HepG2 (cell line): ENCODE results near the gene TUFM. TPM values are rescaled to one million over a fixed set of nuclear protein-coding genes. Genes with fewer than 3 reads are reported as not detected.

Source experiments
- ATAC-seq: fragments of 200-7000 bp; cut with Tn5 transposase; 3 replicates; pipeline ENCODE4 v1.9.1; 2020; ENCODE audit warnings: mild to moderate bottlenecking, moderate library complexity
- BruUV-seq: library from RNA; stranded (reverse); fragments of 400-500 nt; replicated peaks from 2 replicates; lab custom pipeline; 2021; lab: Mats Ljungman, UMichigan
- CTCF ChIA-PET: fragments of 300-600 bp; formaldehyde crosslinking; extraction: SDS; loops from one replicate; lab custom pipeline; 2021; ENCODE audit warnings: low total read pairs, inconsistent platforms, low intra/inter-chr PET ratio; lab: Yijun Ruan, JAX
- POLR2A ChIA-PET: fragments of 350-600 bp; sonication (Branson Sonifier 250); formaldehyde crosslinking; loops from one replicate; lab custom pipeline; 2020; ENCODE audit warnings: antibody characterized with exemption, inconsistent platforms; lab: Yijun Ruan, JAX
- DNase-seq: peaks from one replicate; pipeline ENCODE4 v3.0.0-alpha.2; 2015; ENCODE audit warnings: low spot score
- FAIRE-seq: peaks from 3 replicates; lab custom pipeline; 2011; peaks lifted over from hg19 to GRCh38; lab: Jason Lieb, UNC
- H2AFZ ChIP-seq: one replicate; pipeline ENCODE4 v1.6.1; 2011; ENCODE audit warnings: low read length, inconsistent platforms
- H3K27ac ChIP-seq: fragments of 300-600 bp; 3 replicates; pipeline ENCODE4 v1.8.0; 2011; ENCODE audit warnings: mixed run types, mild to moderate bottlenecking, mixed read lengths, low read length, inconsistent platforms; ENCODE audit not compliant: insufficient read depth; ENCODE audit errors: extremely low read length
- H3K27me3 ChIP-seq, 2 experiments: fragments of 200-600 bp in 1 of 2; 2 replicates in 1 of 2; 3 replicates in 1 of 2; pipeline versions ENCODE4 v1.6.0 to v1.8.0; 2011; ENCODE audit warnings: low read length in 2 of 2, mild to moderate bottlenecking in 2 of 2, moderate library complexity in 2 of 2, inconsistent platforms in 1 of 2; ENCODE audit not compliant: insufficient read depth in 2 of 2, control insufficient read depth in 1 of 2
- H3K36me3 ChIP-seq, 2 experiments: fragments of 200-600 bp in 1 of 2; replicated peaks in 1 of 2; 2 replicates in 1 of 2; 3 replicates in 1 of 2; pipeline versions ENCODE4 v1.5.1 to v1.8.0; 2011; ENCODE audit warnings: low read length in 2 of 2, inconsistent platforms in 1 of 2; ENCODE audit not compliant: insufficient read depth in 2 of 2, control insufficient read depth in 1 of 2
- H3K4me1 ChIP-seq: 2 replicates; pipeline ENCODE4 v1.5.1; 2012; ENCODE audit warnings: low read length, inconsistent platforms; ENCODE audit not compliant: insufficient read depth
- H3K4me2 ChIP-seq: 2 replicates; pipeline ENCODE4 v1.6.0; 2011; ENCODE audit warnings: low read depth, low read length, inconsistent platforms
- H3K4me3 ChIP-seq, 3 experiments: fragments of 200-600 bp in 1 of 3; sonication (generic), shearing (Covaris generic) in 1 of 3; replicated peaks in 1 of 3; 2 replicates each; pipeline ENCODE4 v1.5.1; 2011 to 2016; ENCODE audit warnings: low read length in 3 of 3, inconsistent platforms in 2 of 3, low read depth in 2 of 3, mild to moderate bottlenecking in 2 of 3, control low read depth in 1 of 3, mixed read lengths in 1 of 3; ENCODE audit not compliant: insufficient read depth in 1 of 3
- H3K79me2 ChIP-seq: one replicate; pipeline ENCODE4 v1.6.1; 2011; ENCODE audit warnings: low read length, inconsistent platforms; ENCODE audit not compliant: insufficient read depth
- H3K9ac ChIP-seq: 2 replicates; pipeline ENCODE4 v1.6.0; 2011; ENCODE audit warnings: mild to moderate bottlenecking, low read depth, low read length, inconsistent platforms; ENCODE audit not compliant: insufficient read depth
- H3K9me3 ChIP-seq: 2 replicates; pipeline ENCODE4 v1.5.1; 2012; ENCODE audit warnings: mild to moderate bottlenecking, low read length
- H4K20me1 ChIP-seq: 2 replicates; pipeline ENCODE4 v1.6.0; 2011; ENCODE audit warnings: inconsistent platforms, mild to moderate bottlenecking, low read length, moderate library complexity; ENCODE audit not compliant: insufficient read depth
- AKAP8 ChIP-seq: sonication (generic); formaldehyde crosslinking; IDR thresholded peaks from 2 replicates; pipeline ENCODE4 v1.5.1; 2020; ENCODE audit warnings: mild to moderate bottlenecking, missing genetic modification reagents
- CENPBD1 ChIP-seq: sonication (generic); formaldehyde crosslinking; IDR thresholded peaks from 2 replicates; pipeline ENCODE4 v1.8.0; 2022; ENCODE audit warnings: missing genetic modification reagents, low read depth, mild to moderate bottlenecking, borderline replicate concordance
- DNMT1 ChIP-seq: sonication (generic); formaldehyde crosslinking; IDR thresholded peaks from 2 replicates; pipeline ENCODE4 v1.5.1; 2020; ENCODE audit warnings: mild to moderate bottlenecking, missing genetic modification reagents
- GTF3A ChIP-seq: sonication (generic); formaldehyde crosslinking; conservative IDR thresholded peaks from 2 replicates; pipeline ENCODE4 v1.4.0; 2020; ENCODE audit warnings: mild to moderate bottlenecking, missing genetic modification reagents
- KLF12 ChIP-seq: sonication (generic); formaldehyde crosslinking; IDR thresholded peaks from 2 replicates; pipeline ENCODE4 v1.4.0; 2020; ENCODE audit warnings: missing genetic modification reagents, borderline replicate concordance
- MEF2D ChIP-seq: sonication (generic); formaldehyde crosslinking; IDR thresholded peaks from 2 replicates; pipeline ENCODE4 v1.5.1; 2020; ENCODE audit warnings: mild to moderate bottlenecking, missing genetic modification reagents
- NR1H2 ChIP-seq: sonication (generic); formaldehyde crosslinking; IDR thresholded peaks from 2 replicates; pipeline ENCODE4 v1.8.1; 2022; ENCODE audit warnings: low read depth, missing genetic modification reagents, borderline replicate concordance
- PCBP1 ChIP-seq: fragments of 200-400 bp; formaldehyde crosslinking; IDR thresholded peaks from 2 replicates; pipeline ENCODE4 v1.6.1; 2017; ENCODE audit warnings: mild to moderate bottlenecking, low read depth, low read length, borderline replicate concordance
- POLR2G ChIP-seq: fragments of 200-400 bp; formaldehyde crosslinking; IDR thresholded peaks from 2 replicates; pipeline ENCODE4 v1.6.1; 2018; ENCODE audit warnings: mild to moderate bottlenecking, low read depth, low read length, moderate library complexity
- RARG ChIP-seq: sonication (generic); formaldehyde crosslinking; IDR thresholded peaks from 2 replicates; pipeline ENCODE4 v1.4.0; 2020; ENCODE audit warnings: low read depth, mild to moderate bottlenecking, missing genetic modification reagents
- RBM22 ChIP-seq: fragments of 200-400 bp; formaldehyde crosslinking; optimal IDR thresholded peaks from 2 replicates; pipeline ENCODE3; 2017; ENCODE audit warnings: mild to moderate bottlenecking, low read length, moderate library complexity
- SALL1 ChIP-seq: sonication (generic); formaldehyde crosslinking; IDR thresholded peaks from 2 replicates; pipeline ENCODE4 v1.8.0; 2022; ENCODE audit warnings: mild to moderate bottlenecking, missing genetic modification reagents
- SOX6 ChIP-seq, 2 experiments: fragments of 450-650 bp in 1 of 2; sonication (generic) in 1 of 2; formaldehyde crosslinking in 1 of 2; IDR thresholded peaks; 2 replicates each; pipeline versions ENCODE4 v1.4.0 to v1.6.1; 2017 to 2020; ENCODE audit warnings: antibody characterized with exemption in 1 of 2, mild to moderate bottlenecking in 1 of 2, missing genetic modification reagents in 1 of 2
- YEATS4 ChIP-seq: sonication (generic); formaldehyde crosslinking; IDR thresholded peaks from 2 replicates; pipeline ENCODE4 v1.4.0; 2020; ENCODE audit warnings: missing genetic modification reagents, borderline replicate concordance
- ZMAT5 ChIP-seq: sonication (generic); formaldehyde crosslinking; IDR thresholded peaks from 2 replicates; pipeline ENCODE4 v1.5.0; 2020; ENCODE audit warnings: mild to moderate bottlenecking, low read depth, missing genetic modification reagents, borderline replicate concordance
- ZNF124 ChIP-seq: sonication (generic); formaldehyde crosslinking; IDR thresholded peaks from 2 replicates; pipeline ENCODE4 v1.4.0; 2020; ENCODE audit warnings: missing genetic modification reagents
- ZNF547 ChIP-seq: sonication (generic); formaldehyde crosslinking; IDR thresholded peaks from 2 replicates; pipeline ENCODE4 v1.5.1; 2020; ENCODE audit warnings: mild to moderate bottlenecking, missing genetic modification reagents
- ZNF558 ChIP-seq: sonication (generic); formaldehyde crosslinking; IDR thresholded peaks from 2 replicates; pipeline ENCODE4 v1.9.0; 2022; ENCODE audit warnings: mild to moderate bottlenecking, missing genetic modification reagents, borderline replicate concordance
- ZNF567 ChIP-seq: sonication (generic); formaldehyde crosslinking; IDR thresholded peaks from 2 replicates; pipeline ENCODE4 v1.8.1; 2023; ENCODE audit warnings: mild to moderate bottlenecking, missing genetic modification reagents, borderline replicate concordance
- ZNF691 ChIP-seq: sonication (generic); formaldehyde crosslinking; IDR thresholded peaks from 2 replicates; pipeline ENCODE4 v1.4.0; 2020; ENCODE audit warnings: missing genetic modification reagents, low read depth, mild to moderate bottlenecking, borderline replicate concordance
- ZSCAN29 ChIP-seq: sonication (generic); formaldehyde crosslinking; conservative IDR thresholded peaks from 2 replicates; pipeline ENCODE4 v1.4.0; 2020; ENCODE audit warnings: mild to moderate bottlenecking, missing genetic modification reagents
- WGBS: methylation state at CpG from one replicate; pipeline ENCODE4 v1.1.6; 2017; ENCODE audit warnings: low lambda C conversion rate; 5-methylcytosine and 5-hydroxymethylcytosine counted together
- in situ Hi-C: cut with HindIII; loops from 2 replicates; pipeline ENCODE4 v1.10.0; 2017; ENCODE audit warnings: low pct_unique_long_range_greater_than_20kb; ENCODE audit not compliant: extremely low pct_ligation_motif_present
- intact Hi-C: fragments of 100-400 bp; cut with micrococcal nuclease; formaldehyde crosslinking; loops from one replicate; pipeline ENCODE4 v1.10.0; 2022; ENCODE audit not compliant: unreplicated experiment
- polyA plus RNA-seq, 8 experiments: library from polyadenylated mRNA; depleted of rRNA in 3 of 8; stranded (reverse) in 7 of 8; unstranded in 1 of 8; fragments of >200 nt; fragmentation: Illumina TruSeq in 4 of 8; extraction: Trizol in 4 of 8; gene quantifications; 2 replicates each; pipeline versions ENCODE4 v1.2.1 to v1.2.3, GENCODE V29; 2011 to 2016; ENCODE audit warnings: low read depth in 4 of 8, missing spikeins in 1 of 8, mixed read lengths in 1 of 8; ENCODE audit not compliant: insufficient read depth in 1 of 8
- total RNA-seq, 5 experiments: library from RNA; depleted of rRNA; stranded (reverse); fragments of >200 nt; fragmentation: Illumina TruSeq; extraction: Trizol; gene quantifications; 2 replicates each; pipeline ENCODE4 v1.2.3, GENCODE V29; 2016; ENCODE audit warnings: low read depth in 1 of 5
- TF ChIP-seq, protein P1 (sequence below): sonication (generic); formaldehyde crosslinking; IDR thresholded peaks from 2 replicates; pipeline ENCODE4 v1.4.0; 2020; ENCODE audit warnings: mild to moderate bottlenecking, missing genetic modification reagents
- TF ChIP-seq, protein P2 (sequence below): IDR thresholded peaks from 2 replicates; pipeline ENCODE4 v1.6.1; 2016

TUFM gene
- total and polyA plus RNA-seq, 2 of the 13 experiments (the other 11 are each of a cell fraction or from before 2014, with no cell fraction given) = 206 to 298 TPM

DNA sequence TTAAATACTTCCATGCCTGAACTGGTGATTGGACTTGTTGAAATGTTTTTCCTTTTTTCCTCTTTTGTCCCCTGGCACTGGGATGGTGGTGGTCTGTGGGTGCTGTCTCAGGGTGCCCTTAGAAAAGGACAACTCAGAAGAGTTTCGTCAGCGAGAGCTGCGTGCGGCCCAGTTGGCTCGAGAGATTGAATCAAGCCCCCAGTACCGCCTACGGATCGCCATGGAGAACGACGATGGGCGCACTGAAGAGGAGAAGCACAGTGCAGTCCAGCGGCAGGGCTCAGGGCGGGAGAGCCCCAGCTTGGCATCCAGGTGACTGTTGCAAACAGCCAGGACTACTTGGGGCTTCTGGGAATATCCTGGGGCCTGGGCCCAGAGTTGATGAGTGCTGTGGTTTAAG lies 16.4 kb downstream of the TUFM start:
- ATAC-seq = no peak
- Histone ChIP-seq H3K27ac (no peak overlapping the region), H3K4me2 (no peak overlapping the region), H3K4me1 (peaks cover 52% of the 10 kb centered on the region), H2AFZ (no peak overlapping the region), H3K27me3 (no peaks in the 10 kb centered on the region; a peak in 1 of 5 replicates), H3K79me2 (peaks cover 44% of the 10 kb centered on the region), H3K9me3 (no peaks in the 10 kb centered on the region), H3K36me3 (peaks cover 63 to 96% of the 10 kb centered on the region in 2 experiments), H4K20me1 (peaks cover 38% of the 10 kb centered on the region), H3K4me3 (no peak overlapping the region), H3K9ac (no peak overlapping the region)
- CTCF ChIA-PET = no interaction called here
- no peak for FAIRE-seq
- in situ Hi-C loops (no loop called here), intact Hi-C loops (no loop called here)
- POLR2A ChIA-PET = interaction anchor here (0.7 to 6.7 kb wide), 2 partner anchors 9 to 14 kb away, joined by 5 to 56 read pairs; partner anchors contain the start of gene TUFM
- DNase-seq = no peak
- BruUV-seq = no TSS peak
- 97% methylated on average over 13 of the region's 13 CpGs for WGBS
- no peak for TF ChIP-seq DNMT1 (CRISPR knock-in tag)
- no peak for TF ChIP-seq PCBP1
- TF ChIP-seq ZMAT5 (CRISPR knock-in tag) = no peak
- TF ChIP-seq SOX6 (IDR thresholded peaks at IDR 0.05) = no peak
- TF ChIP-seq SOX6 (CRISPR knock-in tag; IDR thresholded peaks at IDR 0.05) = no peak
- no peak for TF ChIP-seq ZNF691
- TF ChIP-seq ZSCAN29 (CRISPR knock-in tag) = no peak
- TF ChIP-seq GTF3A (CRISPR knock-in tag) = no peak
- no peak for TF ChIP-seq CENPBD1
- TF ChIP-seq, protein P1, sequence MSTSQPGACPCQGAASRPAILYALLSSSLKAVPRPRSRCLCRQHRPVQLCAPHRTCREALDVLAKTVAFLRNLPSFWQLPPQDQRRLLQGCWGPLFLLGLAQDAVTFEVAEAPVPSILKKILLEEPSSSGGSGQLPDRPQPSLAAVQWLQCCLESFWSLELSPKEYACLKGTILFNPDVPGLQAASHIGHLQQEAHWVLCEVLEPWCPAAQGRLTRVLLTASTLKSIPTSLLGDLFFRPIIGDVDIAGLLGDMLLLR = no peak
- TF ChIP-seq ZNF558 (CRISPR knock-in tag) = no peak
- TF ChIP-seq ZNF567 = no peak
- TF ChIP-seq SALL1 = no peak
- TF ChIP-seq KLF12 (CRISPR knock-in tag) = no peak
- TF ChIP-seq MEF2D (CRISPR knock-in tag) = no peak
- TF ChIP-seq ZNF124 (CRISPR knock-in tag) = no peak
- no peak for TF ChIP-seq AKAP8
- 0 out of 2 replicates have a peak, but pooled peaks have one; percentile 18 for TF ChIP-seq ZNF547 (CRISPR knock-in tag)
- TF ChIP-seq, protein P2, sequence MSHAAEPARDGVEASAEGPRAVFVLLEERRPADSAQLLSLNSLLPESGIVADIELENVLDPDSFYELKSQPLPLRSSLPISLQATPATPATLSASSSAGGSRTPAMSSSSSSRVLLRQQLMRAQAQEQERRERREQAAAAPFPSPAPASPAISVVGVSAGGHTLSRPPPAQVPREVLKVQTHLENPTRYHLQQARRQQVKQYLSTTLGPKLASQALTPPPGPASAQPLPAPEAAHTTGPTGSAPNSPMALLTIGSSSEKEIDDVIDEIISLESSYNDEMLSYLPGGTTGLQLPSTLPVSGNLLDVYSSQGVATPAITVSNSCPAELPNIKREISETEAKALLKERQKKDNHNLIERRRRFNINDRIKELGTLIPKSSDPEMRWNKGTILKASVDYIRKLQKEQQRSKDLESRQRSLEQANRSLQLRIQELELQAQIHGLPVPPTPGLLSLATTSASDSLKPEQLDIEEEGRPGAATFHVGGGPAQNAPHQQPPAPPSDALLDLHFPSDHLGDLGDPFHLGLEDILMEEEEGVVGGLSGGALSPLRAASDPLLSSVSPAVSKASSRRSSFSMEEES = no peak
- peak; percentile 75 for TF ChIP-seq RBM22
- TF ChIP-seq NR1H2 (CRISPR knock-in tag) = no peak
- no peak for TF ChIP-seq YEATS4
- TF ChIP-seq POLR2G = peak; percentile 15
- no peak for TF ChIP-seq RARG (CRISPR knock-in tag)
